Epithelial cell of proximal tubule (primary cell): Measurements from ENCODE around the gene ZNF491. TPM values are rescaled to one million over a fixed set of nuclear protein-coding genes. Genes with fewer than 3 reads are reported as not detected.
"Not testable (repeated sequence)": the region's sequence is repeated elsewhere in the genome, so short reads cannot be mapped to it uniquely, and the experiment has no call there.

Source experiments
- DNase-seq: peaks from one replicate; pipeline ENCODE4 v3.0.0-alpha.2; 2011; ENCODE audit warnings: low read depth
- H3K4me3 ChIP-seq: 2 replicates; pipeline ENCODE4 v1.5.1; 2011; ENCODE audit warnings: low read depth, mild to moderate bottlenecking, low read length
- CTCF ChIP-seq: conservative IDR thresholded peaks from 2 replicates; pipeline ENCODE4 v1.5.1; 2012; ENCODE audit warnings: low read depth, mild to moderate bottlenecking, low read length
- total RNA-seq: library from RNA; depleted of rRNA; stranded (reverse); fragments of >200 nt; gene quantifications from 2 replicates; pipeline ENCODE4 v1.2.3, GENCODE V29; 2015

The ZNF491 gene
- total RNA-seq, 1 donor from 2014 or later = 0.17 TPM

DNA sequence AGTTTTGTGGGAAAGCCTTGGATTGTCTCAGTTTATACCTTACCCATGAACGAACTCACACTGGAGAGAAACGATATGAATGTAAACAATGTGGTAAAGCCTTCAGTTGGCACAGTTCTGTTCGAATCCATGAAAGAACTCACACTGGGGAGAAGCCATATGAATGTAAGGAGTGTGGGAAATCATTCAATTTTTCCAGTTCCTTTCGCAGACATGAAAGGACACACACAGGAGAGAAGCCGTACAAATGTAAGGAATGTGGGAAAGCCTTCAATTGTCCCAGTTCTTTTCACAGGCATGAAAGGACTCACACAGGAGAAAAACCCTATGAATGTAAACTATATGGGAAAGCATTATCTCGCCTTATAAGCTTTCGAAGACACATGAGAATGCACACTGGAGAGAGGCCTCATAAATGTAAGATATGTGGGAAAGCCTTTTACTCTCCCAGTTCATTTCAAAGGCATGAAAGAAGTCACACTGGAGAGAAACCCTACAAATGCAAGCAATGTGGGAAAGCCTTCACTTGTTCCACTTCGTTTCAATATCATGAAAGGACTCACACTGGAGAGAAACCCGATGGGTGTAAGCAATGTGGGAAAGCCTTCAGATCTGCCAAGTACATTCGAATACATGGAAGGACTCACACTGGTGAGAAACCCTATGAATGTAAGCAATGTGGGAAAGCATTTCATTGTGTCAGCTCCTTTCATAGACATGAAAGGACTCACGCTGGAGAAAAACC, 8.2 kb downstream of the ZNF491 start:
- no peak for DNase-seq
- no peak for TF ChIP-seq CTCF
- no peak overlapping the region for H3K4me3 ChIP-seq

DNA sequence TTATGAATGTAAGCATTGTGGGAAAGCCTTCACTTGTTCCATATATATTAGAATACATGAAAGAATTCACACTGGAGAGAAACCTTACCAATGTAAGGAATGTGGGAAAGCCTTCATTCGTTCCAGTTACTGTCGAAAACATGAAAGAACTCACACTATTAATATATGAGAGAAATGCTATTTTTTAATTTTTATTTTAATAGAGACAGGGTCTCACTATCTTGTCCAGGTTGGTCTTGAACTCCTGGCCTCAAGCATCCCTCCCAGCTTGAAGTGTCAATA, 8.7 kb downstream of the ZNF491 start:
- H3K4me3 ChIP-seq = no peak overlapping the region
- no peak for TF ChIP-seq CTCF
- no peak for DNase-seq

DNA sequence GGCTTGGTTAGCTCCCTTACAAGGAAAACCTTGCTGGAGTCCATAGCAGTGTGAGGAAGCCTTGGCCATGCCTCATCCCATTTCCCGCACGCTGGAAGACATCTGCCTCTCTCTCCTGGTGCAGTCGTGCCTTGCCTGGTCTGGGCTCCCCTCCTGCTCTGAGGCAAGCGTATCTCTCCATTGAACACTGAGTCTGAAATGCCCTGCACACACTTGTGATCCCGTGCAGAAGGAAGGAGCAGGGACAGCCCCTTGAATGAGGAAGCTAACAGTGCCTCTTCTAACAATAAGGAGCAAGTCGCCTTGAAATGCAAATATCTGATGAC, 15.3 kb downstream of the ZNF491 start:
- DNase-seq = no peak
- no peak for TF ChIP-seq CTCF
- H3K4me3 ChIP-seq = peak overlapping the region; percentile 93

- no peak for TF ChIP-seq CTCF
- peak within 1 kb of the TSS; percentile 93 for H3K4me3 ChIP-seq
- DNase-seq = no peak
These were observed 15.8 kb downstream of the ZNF491 start, which contains the start of gene ZNF440 for GRCh38 chr19:11814029-11814699. ZNF440 (plus strand) TSS chr19:11814273; CDS start chr19:11814448, 175 bp downstream.

DNA sequence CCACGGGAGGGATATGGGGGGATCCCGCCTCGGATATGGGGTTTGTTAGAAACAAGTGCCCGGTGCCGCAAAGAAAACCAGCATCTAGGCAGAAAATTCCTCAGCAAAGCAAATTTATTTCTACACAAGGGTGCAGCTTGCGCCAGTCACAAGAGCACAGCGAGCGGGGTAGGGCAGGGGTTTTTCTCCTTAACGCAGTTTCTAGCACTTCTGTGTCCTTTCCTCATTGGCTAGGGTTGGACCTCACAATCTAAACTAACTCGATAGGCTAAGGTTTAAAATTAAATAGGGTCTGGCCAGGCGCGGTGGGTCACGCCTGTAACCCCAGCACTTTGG, 16.3 kb downstream of the ZNF491 start:
- H3K4me3 ChIP-seq = peak overlapping the region; percentile 93
- no peak for DNase-seq
- TF ChIP-seq CTCF = no peak

- no peak for TF ChIP-seq CTCF
- DNase-seq = no peak
- no peak overlapping the region for H3K4me3 ChIP-seq
These were observed 23.3 kb downstream of the ZNF491 start for GRCh38 chr19:11821474-11822109.

GRCh38 chr19:11828957-11829876, 30.9 kb downstream of the ZNF491 start:
- not testable (repeated sequence) for H3K4me3 ChIP-seq, DNase-seq
